Naive B cell (primary cell): ENCODE measurements around the gene CDSN. TPM values are rescaled to one million over a fixed set of nuclear protein-coding genes. Genes with fewer than 3 reads are reported as not detected.
"Not testable (repeated sequence)": the region's sequence is repeated elsewhere in the genome, so short reads cannot be mapped to it uniquely, and the experiment has no call there.

ENCODE experiments used
- ATAC-seq, 2 donors: fragments of 150-1000 bp; cut with Tn5 transposase; 2 replicates each; pipeline ENCODE4 v1.10.0; 2021; ENCODE audit warnings: low read depth in 2 of 2, mild to moderate bottlenecking in 2 of 2, moderate library complexity in 2 of 2
- DNase-seq: peaks from one replicate; pipeline ENCODE4 v3.0.0; 2022
- H3K27ac Mint-ChIP-seq, 6 donors: one replicate each; pipeline ENCODE4 v1.8.0; 2020 to 2022; ENCODE audit warnings: mild to moderate bottlenecking in 6 of 6, mixed read lengths in 6 of 6, moderate library complexity in 5 of 6, inconsistent platforms in 2 of 6
- H3K27me3 Mint-ChIP-seq, 3 donors: one replicate each; pipeline ENCODE4 v1.8.0; 2021 to 2022; ENCODE audit warnings: mixed read lengths in 3 of 3, mild to moderate bottlenecking in 1 of 3
- H3K36me3 Mint-ChIP-seq, 2 donors: one replicate each; pipeline ENCODE4 v1.8.0; 2020 to 2022; ENCODE audit warnings: mixed read lengths in 2 of 2, inconsistent platforms in 1 of 2, mild to moderate bottlenecking in 1 of 2
- H3K4me1 Mint-ChIP-seq, 3 donors: one replicate each; pipeline ENCODE4 v1.8.0; 2020 to 2022; ENCODE audit warnings: mixed read lengths in 3 of 3, inconsistent platforms in 1 of 3, mild to moderate bottlenecking in 1 of 3, moderate library complexity in 1 of 3
- H3K4me3 Mint-ChIP-seq, 8 donors: one replicate each; pipeline ENCODE4 v1.8.0; 2020 to 2022; ENCODE audit warnings: mild to moderate bottlenecking in 8 of 8, mixed read lengths in 8 of 8, moderate library complexity in 8 of 8, inconsistent platforms in 2 of 8
- H3K9me3 Mint-ChIP-seq, 7 donors: one replicate each; pipeline ENCODE4 v1.8.0; 2020 to 2022; ENCODE audit warnings: mixed read lengths in 7 of 7, mild to moderate bottlenecking in 5 of 7, inconsistent platforms in 2 of 7, moderate library complexity in 1 of 7
- polyA plus RNA-seq, 6 donors: library from polyadenylated mRNA; unstranded; fragments of 300-500 nt; fragmentation: Illumina TruSeq; gene quantifications; one replicate each; pipeline ENCODE4 v1.2.3, GENCODE V29; 2021; ENCODE audit warnings: low read depth in 6 of 6

Gene CDSN, protein sequence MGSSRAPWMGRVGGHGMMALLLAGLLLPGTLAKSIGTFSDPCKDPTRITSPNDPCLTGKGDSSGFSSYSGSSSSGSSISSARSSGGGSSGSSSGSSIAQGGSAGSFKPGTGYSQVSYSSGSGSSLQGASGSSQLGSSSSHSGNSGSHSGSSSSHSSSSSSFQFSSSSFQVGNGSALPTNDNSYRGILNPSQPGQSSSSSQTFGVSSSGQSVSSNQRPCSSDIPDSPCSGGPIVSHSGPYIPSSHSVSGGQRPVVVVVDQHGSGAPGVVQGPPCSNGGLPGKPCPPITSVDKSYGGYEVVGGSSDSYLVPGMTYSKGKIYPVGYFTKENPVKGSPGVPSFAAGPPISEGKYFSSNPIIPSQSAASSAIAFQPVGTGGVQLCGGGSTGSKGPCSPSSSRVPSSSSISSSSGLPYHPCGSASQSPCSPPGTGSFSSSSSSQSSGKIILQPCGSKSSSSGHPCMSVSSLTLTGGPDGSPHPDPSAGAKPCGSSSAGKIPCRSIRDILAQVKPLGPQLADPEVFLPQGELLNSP
- not detected for polyA plus RNA-seq

DNA sequence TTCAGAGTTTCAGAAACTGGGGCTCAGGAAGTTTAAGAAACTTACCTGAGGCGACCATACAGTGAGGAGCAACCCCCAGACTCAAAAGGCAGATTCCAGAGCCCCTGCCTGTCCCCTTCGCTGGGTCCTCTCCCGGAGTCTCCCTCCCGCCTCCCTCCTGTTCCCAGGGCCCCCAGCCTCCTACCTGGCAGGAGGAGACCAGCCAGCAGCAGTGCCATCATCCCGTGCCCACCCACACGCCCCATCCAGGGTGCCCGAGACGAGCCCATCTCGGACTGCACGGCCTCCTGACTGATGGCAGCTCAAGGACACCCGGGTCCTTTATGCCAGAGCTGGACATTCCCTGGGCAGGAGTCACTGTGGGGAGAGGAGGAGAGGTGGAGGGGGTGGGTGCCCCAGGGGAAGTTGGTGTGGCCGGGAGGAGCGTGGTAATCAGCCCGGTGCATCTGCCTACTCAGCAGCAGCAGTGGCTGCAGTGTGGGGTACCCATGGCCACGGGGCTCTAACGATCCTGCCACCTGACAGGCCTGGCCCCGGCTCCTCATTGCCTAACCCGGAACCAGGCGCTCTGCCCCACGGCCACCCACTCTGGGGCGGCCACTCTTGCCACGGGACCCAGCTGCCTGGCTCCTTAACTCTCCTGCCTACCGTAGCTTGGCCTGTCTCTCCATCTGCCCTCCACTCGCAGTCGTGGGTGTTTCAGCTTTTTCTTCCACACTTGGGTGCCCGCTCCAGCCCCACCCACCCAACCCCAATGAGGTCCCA lies at the start of gene CDSN:
Gene CDSN, minus strand, starts transcription at position 296 of the 765 bp plus-strand sequence. Its CDS starts 27 bp downstream, at position 269.
- Mint-ChIP-seq H3K4me3 (no peak within 1 kb of the TSS), H3K36me3 (no peaks in the 10 kb centered on the region), H3K9me3 (no peaks in the 10 kb centered on the region), H3K27me3 (peaks cover 0 to 48% (median 46%) of the 10 kb centered on the region in 3 donors), H3K27ac (no peak within 1 kb of the TSS), H3K4me1 (peaks cover 5 to 8% (median 6%) of the 10 kb centered on the region in 3 donors)
- no peak for DNase-seq
- no peak for ATAC-seq

DNA sequence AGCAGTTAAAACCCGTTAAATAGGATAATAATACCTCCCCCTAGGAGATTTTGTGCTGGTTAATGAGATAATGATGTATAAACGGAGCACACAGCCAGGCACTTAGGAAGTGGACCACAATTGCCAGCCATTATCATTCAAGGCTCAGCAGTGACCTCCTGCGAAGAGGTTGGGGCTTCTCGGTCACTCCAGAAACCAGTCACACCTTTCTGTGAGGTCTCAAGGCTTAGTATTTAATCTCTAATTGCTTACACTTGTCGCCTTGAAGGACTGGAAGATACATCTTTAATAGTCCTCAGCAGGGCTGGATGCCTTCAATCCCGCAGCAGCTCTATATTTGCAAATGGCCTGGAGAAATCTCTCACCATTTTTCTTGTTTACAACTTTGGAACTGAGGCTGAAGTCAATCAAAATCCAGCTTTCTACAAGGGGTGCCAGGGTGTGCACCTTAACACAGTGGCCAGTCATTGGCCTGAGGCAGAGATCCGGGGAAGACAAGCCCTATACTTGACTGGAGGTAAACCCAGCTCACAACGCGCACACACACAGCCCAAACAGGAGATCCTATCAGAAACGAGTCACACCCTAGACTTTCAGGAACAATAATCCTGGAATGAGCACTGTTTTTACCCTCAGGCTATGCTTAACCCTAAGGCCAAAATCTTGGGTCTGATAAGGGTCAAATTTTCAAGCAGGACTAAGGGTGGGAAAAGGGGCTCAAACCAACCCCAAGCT lies 49.0 kb upstream of the CDSN start:
- no peaks in the 10 kb centered on the region for H3K36me3 Mint-ChIP-seq
- no peaks in the 10 kb centered on the region for H3K9me3 Mint-ChIP-seq
- ATAC-seq (no peak), DNase-seq (no peak)
- H3K27ac Mint-ChIP-seq = no peak overlapping the region
- H3K4me3 Mint-ChIP-seq = no peak overlapping the region
- no peaks in the 10 kb centered on the region for H3K27me3 Mint-ChIP-seq
- peaks cover 6 to 10% (median 8%) of the 10 kb centered on the region in 3 donors for H3K4me1 Mint-ChIP-seq

DNA sequence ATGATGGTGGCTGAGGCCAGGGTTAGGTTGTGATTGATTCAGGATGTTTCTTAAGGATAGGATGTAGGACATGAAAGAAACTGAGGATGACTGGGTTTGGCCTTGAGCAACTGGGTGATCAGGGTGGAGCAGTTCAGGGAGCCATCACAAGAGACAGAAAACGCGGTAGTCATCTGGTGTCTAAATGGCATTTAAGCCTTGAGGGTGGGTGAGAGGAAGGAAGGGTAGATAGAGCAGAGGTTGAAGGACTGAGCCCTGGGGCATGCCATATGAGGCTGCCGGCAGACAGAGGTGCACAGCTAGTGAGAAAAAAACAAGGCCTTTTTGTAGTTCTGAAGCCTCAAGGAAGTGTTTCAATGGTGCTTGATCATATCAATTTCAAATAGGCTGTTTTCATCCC lies 48.4 kb upstream of the CDSN start:
- ATAC-seq (no peak), DNase-seq (no peak)
- peak overlapping the region in 3 of 6 donors; percentile 17 to 88 (median 70) for H3K27ac Mint-ChIP-seq
- no peak overlapping the region for H3K4me3 Mint-ChIP-seq
- H3K9me3 Mint-ChIP-seq = no peaks in the 10 kb centered on the region
- H3K27me3 Mint-ChIP-seq = no peaks in the 10 kb centered on the region
- H3K36me3 Mint-ChIP-seq = no peaks in the 10 kb centered on the region
- H3K4me1 Mint-ChIP-seq = peaks cover 6 to 10% (median 8%) of the 10 kb centered on the region in 3 donors

DNA sequence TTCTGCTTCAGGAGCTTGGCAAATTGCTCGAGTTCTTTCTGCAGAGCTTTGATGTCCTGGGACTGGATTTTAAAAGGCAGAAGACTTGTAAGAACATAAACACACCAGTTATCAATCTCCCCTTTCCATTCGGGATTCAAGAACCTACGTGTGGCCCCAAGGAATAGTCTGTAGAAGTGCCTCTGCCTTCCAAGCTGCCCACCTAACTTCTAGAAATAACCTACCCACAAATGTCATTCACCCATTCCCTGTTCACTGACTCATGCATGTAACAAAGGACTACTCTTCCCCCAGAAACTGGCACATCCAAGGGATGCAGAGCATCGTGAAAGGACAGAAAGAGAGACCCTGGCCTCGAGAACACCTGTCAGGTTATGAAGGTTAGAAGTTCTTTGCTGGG lies 45.7 kb upstream of the CDSN start:
- Mint-ChIP-seq H3K4me1 (peaks cover 6 to 10% (median 8%) of the 10 kb centered on the region in 3 donors), H3K4me3 (no peak overlapping the region), H3K27me3 (no peaks in the 10 kb centered on the region), H3K36me3 (no peaks in the 10 kb centered on the region), H3K9me3 (no peaks in the 10 kb centered on the region), H3K27ac (peak overlapping the region in 2 of 6 donors; percentile 30 to 62)
- ATAC-seq (no peak), DNase-seq (no peak)

DNA sequence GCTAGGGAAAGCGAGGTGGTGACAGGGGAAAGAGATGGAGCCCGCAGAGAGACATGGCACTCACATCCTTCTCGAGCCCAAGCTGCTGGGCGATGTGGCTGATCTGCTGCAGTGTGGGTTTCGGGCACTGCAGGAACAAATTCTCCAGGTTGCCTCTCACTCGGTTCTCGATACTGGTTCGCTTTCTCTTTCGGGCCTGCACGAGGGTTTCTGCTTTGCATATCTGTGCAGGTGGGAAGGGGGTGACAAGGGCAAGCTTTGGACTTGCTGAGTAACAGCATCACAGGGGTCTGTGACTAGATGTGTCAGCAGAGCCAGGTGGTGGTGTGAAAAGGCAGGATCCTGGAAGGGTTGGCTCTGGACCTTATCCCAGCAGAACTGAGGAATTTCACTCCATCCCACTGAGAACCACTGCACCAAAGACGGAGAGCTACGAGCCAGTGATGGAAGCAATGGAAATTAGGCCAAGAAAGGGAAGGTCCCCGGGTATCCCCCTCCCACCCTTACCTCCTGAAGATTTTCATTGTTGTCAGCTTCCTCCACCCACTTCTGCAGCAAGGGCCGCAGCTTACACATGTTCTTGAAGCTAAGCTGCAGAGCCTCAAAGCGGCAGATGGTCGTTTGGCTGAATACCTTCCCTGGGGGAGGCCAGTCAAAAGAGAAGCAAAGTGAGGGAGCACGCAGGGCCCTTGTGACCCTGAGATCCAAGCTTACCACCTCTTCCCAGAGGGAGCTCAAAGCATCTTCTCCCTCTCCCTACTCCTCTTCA lies 45.0 kb upstream of the CDSN start:
- peak; percentile 77 to 88 for ATAC-seq

DNA sequence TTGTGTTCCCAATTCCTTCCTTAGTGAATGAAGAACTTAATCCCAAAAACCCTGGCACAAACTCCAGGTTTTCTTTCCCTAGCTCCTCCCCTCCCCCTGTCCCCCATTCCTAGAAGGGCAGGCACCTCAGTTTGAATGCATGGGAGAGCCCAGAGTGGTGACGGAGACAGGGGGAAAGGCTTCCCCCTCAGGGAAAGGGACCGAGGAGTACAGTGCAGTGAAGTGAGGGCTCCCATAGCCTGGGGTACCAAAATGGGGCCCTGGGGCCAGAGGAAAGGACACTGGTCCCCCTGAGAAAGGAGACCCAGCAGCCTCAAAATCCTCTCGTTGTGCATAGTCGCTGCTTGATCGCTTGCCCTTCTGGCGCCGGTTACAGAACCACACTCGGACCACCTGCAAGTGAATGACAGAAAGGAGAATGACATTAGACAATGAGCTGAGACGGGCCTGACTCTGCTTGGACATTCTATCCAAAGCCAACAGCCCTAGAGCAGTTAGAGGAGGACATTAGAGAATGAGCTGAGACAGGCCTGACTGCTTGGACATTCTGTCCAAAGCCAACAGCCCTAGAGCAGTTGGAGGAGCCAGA lies 44.3 kb upstream of the CDSN start:
- ATAC-seq, H3K9me3 Mint-ChIP-seq, DNase-seq, H3K36me3 Mint-ChIP-seq, H3K27me3 Mint-ChIP-seq, H3K4me3 Mint-ChIP-seq: not testable (repeated sequence)
- H3K4me1 Mint-ChIP-seq = peaks cover 6 to 11% (median 10%) of the 10 kb centered on the region in 3 donors
- H3K27ac Mint-ChIP-seq = peak overlapping the region in 2 of 6 donors; percentile 17 to 81

More for the DNA sequence above, 45.0 kb upstream of the CDSN start:
- DNase-seq, H3K36me3 Mint-ChIP-seq, H3K27me3 Mint-ChIP-seq, H3K9me3 Mint-ChIP-seq: not testable (repeated sequence)
- Mint-ChIP-seq H3K4me1 (peaks cover 6 to 10% (median 8%) of the 10 kb centered on the region in 3 donors), H3K4me3 (peak overlapping the region in 2 of 8 donors; percentile 7 to 30), H3K27ac (peak overlapping the region in 3 of 6 donors; percentile 17 to 81 (median 73))

DNA sequence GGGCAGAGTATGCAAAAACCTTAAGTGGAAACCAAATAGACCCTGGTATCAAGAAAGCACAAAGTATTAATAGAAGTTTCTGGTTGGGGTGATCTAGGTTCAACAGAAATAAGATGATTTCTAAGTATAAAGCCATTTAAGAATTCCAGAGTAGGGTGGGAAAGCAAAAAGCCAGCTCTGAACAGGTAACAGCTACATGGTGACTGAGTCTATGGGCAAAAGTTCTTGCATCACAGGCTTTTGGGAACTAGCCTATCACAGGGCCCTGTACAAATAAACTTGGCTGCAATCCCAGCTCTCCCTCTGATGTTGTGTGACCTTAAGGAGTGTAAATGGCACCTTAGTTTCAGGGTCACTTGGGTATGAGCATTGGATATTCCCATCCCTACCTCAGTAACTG lies 43.7 kb upstream of the CDSN start:
- ATAC-seq (no peak), DNase-seq (no peak)
- H3K27ac Mint-ChIP-seq = no peak overlapping the region
- no peaks in the 10 kb centered on the region for H3K36me3 Mint-ChIP-seq
- H3K4me1 Mint-ChIP-seq = peaks cover 11 to 14% (median 11%) of the 10 kb centered on the region in 3 donors
- no peaks in the 10 kb centered on the region for H3K27me3 Mint-ChIP-seq
- H3K4me3 Mint-ChIP-seq = no peak overlapping the region
- no peaks in the 10 kb centered on the region for H3K9me3 Mint-ChIP-seq

DNA sequence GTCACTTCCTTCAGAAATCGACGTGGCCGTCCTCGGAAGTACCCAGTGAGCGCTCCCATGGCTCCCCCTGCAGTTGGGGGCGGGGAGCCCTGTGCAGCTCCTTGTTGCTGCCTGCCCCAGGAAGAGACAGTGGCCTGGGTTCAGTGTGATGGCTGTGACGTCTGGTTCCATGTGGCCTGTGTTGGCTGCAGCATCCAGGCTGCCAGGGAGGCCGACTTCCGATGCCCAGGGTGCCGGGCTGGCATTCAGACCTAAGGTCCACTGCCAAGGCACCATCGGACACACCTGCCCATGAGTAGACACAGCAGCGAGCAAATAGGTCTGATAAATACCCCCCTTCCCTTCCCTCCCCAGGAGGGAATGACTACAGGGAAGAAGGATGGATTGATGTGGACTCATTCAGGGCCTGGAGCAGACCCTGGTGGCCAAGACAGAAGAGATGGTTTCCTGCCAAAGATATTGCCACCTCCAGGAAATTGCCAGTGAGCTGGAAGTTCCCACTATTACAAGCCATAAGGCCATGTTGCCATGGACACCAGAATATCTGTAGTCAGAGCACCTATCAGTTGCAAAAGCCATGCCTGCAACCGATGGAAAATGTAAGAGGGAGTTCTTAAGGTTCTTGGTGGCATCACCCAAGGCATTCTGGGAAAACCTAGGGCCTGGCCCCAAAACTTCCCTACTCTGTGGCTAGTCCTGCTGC lies 42.4 kb upstream of the CDSN start:
- peaks cover 24 to 26% (median 24%) of the 10 kb centered on the region in 3 donors for H3K4me1 Mint-ChIP-seq
- ATAC-seq (no peak), DNase-seq (no peak)
- H3K36me3 Mint-ChIP-seq = no peaks in the 10 kb centered on the region
- no peaks in the 10 kb centered on the region for H3K9me3 Mint-ChIP-seq
- H3K4me3 Mint-ChIP-seq = no peak overlapping the region
- H3K27ac Mint-ChIP-seq = no peak overlapping the region
- H3K27me3 Mint-ChIP-seq = no peaks in the 10 kb centered on the region

DNA sequence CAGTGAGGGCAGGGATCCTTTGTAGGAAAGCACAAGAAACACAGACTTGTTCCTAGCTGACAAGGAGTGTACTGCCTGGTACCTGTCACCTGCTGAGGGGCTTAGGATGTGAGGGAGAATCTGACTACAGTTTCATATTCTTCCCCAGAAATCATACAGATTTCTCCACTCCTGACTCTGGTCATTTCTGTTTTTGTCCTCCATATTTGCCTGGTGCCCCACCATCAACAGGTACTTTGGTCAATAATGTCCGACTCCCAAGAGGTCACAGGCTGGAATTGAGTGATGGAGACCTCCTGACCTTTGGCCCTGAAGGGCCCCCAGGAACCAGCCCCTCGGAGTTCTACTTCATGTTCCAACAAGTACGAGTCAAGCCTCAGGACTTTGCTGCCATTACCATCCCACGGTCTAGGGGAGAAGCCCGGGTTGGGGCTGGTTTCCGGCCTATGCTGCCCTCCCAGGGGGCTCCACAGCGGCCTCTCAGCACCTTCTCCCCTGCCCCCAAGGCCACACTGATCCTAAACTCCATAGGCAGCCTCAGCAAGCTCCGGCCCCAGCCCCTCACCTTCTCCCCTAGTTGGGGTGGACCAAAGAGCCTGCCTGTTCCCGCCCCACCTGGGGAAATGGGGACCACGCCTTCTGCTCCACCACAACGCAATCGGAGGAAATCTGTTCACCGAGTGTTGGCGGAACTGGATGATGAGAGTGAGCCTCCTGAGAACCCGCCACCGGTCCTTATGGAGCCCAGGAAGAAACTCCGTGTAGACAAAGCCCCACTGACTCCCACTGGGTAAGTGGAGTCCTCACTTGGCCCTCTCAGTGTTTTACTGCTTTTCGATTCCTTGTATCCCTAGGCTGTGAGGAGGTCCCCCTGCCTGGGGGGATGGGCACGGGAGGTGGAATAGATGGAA lies 41.2 kb upstream of the CDSN start:
- ATAC-seq = no peak
- Mint-ChIP-seq H3K27me3 (no peaks in the 10 kb centered on the region), H3K36me3 (no peaks in the 10 kb centered on the region), H3K27ac (peak overlapping the region in 1 of 6 donors; percentile 49), H3K9me3 (no peaks in the 10 kb centered on the region), H3K4me1 (peaks cover 32 to 36% (median 32%) of the 10 kb centered on the region in 3 donors), H3K4me3 (peak overlapping the region in 2 of 8 donors; percentile 56 to 76)
- no peak for DNase-seq

DNA sequence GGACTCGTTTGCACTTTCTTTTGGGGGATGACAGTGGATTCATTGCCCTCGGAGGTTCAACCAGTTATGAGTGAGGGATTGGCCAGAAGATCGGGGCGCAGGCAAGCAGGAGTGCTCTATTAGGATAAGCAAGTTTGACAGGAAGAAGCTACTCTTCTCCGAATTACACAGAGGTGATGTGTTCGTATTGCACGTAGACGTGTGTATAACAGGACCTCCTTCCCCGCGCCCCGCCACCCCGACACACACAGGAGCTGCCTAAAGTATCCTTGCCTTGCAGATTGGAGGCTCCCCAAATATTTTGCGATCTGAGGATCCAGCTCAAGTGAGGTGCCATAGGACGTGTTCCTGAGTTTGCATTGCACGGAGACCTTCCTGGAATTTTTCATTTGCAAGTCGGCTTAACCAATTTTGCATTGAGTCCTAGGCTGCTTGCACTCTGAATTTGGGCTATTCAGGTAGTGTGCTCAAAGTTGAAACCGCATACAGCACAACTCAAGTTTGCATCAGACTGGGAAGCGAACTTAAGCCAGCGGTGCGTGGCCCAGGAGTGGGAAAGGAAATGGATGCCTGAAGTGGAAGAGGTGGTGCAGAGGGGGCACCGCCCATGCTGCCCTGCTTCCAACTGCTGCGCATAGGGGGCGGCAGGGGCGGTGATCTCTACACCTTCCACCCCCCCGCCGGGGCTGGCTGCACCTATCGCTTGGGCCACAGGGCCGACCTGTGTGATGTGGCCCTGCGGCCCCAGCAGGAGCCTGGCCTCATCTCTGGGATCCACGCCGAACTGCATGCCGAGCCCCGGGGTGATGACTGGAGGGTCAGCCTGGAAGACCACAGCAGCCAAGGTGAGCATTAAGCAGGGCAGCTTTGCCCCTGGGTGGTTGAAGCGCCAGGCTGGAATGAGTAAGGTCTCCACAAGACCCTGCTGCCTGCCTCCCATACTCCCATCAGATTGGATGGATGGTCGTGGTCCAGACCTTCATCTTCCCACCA lies 38.9 kb upstream of the CDSN start:
- Mint-ChIP-seq H3K27me3 (no peaks in the 10 kb centered on the region), H3K27ac (peak overlapping the region; percentile 8 to 93 (median 86)), H3K9me3 (no peaks in the 10 kb centered on the region), H3K36me3 (no peaks in the 10 kb centered on the region), H3K4me1 (peaks cover 24 to 28% (median 26%) of the 10 kb centered on the region in 3 donors), H3K4me3 (peak overlapping the region; percentile 88 to 99 (median 92))
- no peak for ATAC-seq
- DNase-seq = no peak
